HG03196 (cell line): ENCODE measurements around the gene ARL16.
A peak's percentile ranks its signal among the peaks of the same experiment; 100 is the strongest.

Experiments
- ATAC-seq: cut with Tn5 transposase; IDR thresholded peaks from one replicate; pipeline ENCODE4 v1.9.1; 2021; ENCODE audit not compliant: unreplicated experiment

ARL16 gene

DNA sequence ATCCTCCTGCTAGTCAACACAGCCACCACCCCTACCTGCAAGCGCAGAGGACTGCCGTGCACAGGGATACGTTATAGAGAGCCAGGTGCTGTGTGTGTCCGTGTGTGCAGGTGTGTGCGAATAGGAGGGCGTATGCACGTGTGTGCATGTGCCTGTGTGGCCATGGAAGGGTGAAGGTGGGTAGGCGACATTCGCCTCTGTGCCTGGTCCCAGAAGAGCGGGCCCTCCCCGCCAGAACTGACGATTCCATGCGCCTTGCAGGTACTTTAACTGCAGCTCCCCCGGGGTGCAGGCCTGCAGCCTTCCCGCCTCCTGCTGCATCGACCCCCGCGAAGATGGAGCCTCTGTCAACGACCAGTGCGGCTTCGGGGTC is 36.0 kb downstream of the ARL16 start:
- no peak for ATAC-seq

DNA sequence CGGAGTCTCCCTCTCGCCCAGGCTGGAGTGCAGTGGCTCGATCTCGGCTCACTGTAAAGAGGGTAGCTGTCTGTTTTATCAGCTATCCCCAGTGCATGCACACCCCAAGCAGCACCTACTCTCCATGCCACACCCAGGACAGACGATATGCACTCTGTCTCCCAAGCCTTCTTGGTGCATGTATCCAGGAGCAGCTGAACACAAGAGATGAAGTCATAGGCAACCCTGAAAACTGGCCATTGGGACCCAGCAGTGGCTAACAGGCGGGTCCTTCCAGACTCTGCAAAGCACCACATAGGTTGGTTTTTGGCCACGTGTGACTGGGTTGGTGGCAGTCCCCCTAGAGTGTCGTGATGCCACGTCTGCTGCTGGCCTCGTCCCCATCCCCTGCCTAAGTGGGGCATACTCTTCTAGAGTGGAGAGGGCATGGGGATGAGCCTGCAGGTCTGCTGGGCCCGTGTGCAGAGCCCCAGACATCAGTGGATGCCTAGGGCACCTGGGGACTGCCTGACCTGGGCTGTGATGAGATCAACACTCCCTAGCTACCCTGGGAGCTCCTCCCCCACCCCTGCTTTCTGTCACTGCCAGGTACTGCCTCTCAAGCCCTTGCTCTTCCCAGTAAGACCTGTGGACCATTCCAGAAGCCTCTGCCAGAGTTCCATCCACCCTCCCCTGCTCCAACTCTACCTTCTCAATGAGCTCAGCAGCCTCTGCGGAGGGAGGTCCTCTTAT is 36.6 kb downstream of the ARL16 start:
- no peak for ATAC-seq

DNA sequence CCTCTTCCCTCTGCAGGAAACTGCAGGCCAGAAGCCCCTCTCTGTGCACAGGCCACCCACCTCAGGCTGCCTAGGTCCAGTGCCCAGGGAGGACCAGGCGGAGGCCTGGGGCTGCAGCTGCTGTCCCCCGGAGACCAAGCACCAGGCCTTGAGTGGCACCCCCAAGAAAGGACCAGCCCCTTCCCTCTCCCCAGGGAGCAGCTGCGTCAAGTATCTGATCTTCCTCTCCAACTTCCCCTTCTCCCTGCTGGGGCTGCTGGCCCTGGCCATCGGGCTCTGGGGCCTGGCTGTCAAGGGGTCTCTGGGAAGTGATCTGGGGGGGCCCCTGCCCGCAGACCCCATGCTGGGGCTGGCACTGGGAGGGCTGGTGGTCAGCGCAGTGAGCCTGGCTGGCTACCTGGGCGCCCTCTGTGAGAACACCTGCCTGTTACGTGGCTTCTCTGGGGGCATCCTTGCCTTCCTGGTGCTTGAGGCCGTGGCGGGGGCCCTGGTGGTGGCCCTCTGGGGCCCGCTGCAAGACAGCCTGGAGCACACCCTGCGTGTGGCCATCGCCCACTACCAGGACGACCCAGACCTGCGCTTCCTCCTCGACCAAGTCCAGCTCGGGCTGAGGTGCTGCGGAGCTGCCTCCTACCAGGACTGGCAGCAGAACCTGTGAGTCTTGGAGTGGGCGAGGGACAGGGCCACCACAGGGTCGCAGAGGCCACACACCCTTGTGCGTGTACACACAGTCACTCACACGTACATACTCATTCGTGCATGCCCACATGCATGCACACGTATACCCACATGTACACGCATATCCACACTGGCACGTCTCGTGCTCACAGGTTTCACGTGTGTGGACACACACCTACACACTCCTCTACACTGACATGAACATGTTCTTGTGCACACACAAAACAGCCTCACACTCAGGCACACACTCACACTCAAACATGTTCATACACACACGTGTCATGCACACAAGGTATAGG is 38.3 kb downstream of the ARL16 start:
- no peak for ATAC-seq

DNA sequence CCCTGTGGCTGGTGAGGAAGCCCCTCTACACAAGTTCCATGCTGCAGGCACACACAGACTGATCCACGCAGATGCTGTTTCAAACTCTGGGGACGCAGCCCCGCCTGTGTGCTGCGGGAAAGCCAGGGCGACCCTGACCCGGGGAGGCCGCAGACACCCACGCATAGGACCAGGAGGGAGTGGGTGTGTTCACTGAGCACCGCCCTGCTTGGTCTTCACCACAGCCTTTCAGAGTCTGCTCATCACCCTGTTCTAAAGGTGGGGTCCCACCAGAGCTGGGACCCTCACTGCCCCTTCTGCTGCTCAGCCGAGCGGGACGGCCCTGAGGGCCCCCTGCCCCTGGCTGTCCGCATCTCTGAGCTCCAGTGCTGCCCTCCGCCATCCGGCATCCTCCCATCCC is 39.1 kb downstream of the ARL16 start:
- no peak for ATAC-seq

GRCh38 chr17:81641825-81642489 is 41.6 kb downstream of the ARL16 start:
- no peak for ATAC-seq

DNA sequence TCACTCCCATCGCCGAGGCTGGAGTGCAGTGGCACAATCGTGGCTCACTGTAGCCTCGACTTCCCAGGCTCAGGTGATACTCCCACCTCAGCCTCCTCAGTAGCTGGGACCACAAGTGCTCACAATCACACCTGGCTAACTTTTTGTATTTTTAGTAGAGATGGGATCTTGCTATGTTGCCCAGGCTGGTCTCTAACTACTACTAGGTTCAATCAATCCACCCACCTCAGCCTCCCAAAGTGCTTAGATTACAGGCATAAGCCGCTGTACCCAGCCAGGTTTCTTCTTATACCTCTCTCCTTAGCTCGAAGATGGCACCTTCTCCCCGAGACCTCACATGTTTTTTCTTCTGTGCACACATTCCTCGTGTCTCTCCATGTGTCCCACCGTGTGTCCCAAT is 43.6 kb downstream of the ARL16 start:
- ATAC-seq = no peak

- ATAC-seq = no peak
These were observed 44.9 kb downstream of the ARL16 start for GRCh38 chr17:81638683-81639082.

DNA sequence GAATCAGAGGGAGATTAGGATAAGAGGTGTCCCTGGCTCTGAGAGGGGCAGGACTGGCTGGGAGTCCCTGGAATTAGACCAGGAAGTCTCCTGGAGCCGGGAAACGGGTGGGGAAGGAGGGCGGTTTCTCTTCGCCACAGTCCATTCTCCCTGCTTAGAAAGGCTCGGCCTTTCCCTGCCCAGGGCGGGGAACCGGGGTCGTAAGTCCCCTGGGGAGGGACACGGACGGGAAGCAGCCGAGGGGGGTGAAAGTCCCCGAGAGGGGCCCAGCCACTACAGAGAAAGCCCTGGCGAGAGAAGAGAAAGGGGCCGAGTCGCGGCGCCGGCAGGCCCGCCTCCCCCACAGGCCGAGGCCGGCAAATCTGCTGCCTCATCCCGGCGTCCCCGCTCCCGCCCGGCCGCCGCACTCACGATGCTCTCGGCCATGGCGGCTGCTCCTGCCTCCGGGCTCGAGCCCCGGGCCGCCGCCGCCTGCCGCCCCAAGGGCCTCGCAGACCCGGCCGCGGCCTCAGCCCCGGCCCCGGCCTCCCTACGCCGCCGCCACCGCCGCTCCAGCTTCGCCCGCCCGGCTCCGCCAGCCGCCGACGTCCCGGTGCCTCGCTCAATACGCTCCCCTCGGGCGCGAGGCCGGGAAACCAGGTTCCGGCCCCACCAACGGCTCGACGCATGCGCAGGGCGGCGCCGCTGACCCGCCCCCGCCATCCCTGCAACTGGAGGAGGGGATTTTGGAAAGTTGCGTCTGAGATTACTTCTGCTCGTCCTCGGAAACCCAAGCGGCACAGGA is 46.9 kb downstream of the ARL16 start, which contains the start of the genes NPLOC4 and TSPAN10:
NPLOC4 (minus strand) TSS at position 608 of the 784 bp plus-strand sequence; CDS start at position 426, 182 bp downstream.
TSPAN10 (plus strand) TSS at position 692 of the 784 bp plus-strand sequence. CDS start 5,217 bp downstream, outside the sequence.
- ATAC-seq = peak; percentile 92

DNA sequence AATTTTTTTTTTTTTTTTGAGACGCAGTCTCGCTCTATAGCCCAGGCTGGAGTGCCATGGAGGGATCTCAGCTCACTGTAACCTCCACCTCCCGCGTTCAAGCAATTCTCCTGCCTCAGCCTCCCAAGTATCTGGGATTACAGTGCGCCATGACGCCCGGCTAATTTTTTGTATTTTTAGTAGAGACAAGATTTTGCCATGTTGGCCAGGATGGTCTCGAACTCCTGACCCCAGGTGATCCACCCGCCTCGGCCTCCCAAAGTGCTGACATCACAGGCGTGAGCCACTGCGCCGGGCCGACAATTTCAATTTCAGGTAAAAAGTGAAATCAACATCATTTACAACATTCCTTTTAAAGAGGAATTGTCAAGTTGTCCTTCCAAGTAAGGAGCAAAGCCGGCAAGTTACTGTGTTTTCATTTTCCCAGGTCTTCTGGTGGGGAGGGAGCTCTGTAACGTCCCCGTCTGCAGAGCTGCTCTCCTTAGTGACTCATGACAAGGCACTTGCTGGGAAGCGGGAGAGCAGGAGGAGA is 47.6 kb downstream of the ARL16 start:
- peak; percentile 8 for ATAC-seq

GRCh38 chr17:81635431-81635830 is 48.2 kb downstream of the ARL16 start:
- no peak for ATAC-seq

GRCh38 chr17:81631482-81631881 is 52.1 kb downstream of the ARL16 start:
- no peak for ATAC-seq
